ENCODE data around the gene SLC29A4. TPM values are rescaled to one million over a fixed set of nuclear protein-coding genes. Genes with fewer than 3 reads are reported as not detected.
A peak's percentile ranks its signal among the peaks of the same experiment; 100 is the strongest.
"Not testable (repeated sequence)": the region's sequence is repeated elsewhere in the genome, so short reads cannot be mapped to it uniquely, and the experiment has no call there.

SLC29A4 gene
- total RNA-seq, 6 experiments from 2014 or later: 1.5 to 7.7 (median 3.9) TPM

- H3K27ac ChIP-seq: no peak overlapping the region
- intact Hi-C loops (cut with DNase I): no loop called here
- peak in 3 of 4 donors; percentile 14 to 34 (median 26) for ATAC-seq
- WGBS (ENCODE audit: insufficient coverage, low coverage, low lambda C conversion rate, missing lambda C conversion rate): 93% methylated on average over 2 of the region's 25 CpGs
- TF ChIP-seq CTCF (IDR thresholded peaks at IDR 0.05) (no peak), POLR2A (IDR thresholded peaks at IDR 0.05) (no peak)
- H3K9me3 ChIP-seq: no peaks in the 10 kb centered on the region
- H3K4me1 ChIP-seq: no peaks in the 10 kb centered on the region
- DNase-seq: no peak
- H3K27me3 ChIP-seq: no peaks in the 10 kb centered on the region
- no peak overlapping the region for H3K4me3 ChIP-seq
- peaks cover 0 to under 1% (median 0%) of the 10 kb centered on the region in 4 donors for H3K36me3 ChIP-seq
Observed at GRCh38 chr7:5302577-5302976, 19.8 kb downstream of the SLC29A4 start.

GRCh38 chr7:5303061-5303460, 20.3 kb downstream of the SLC29A4 start:
- H3K27ac ChIP-seq: no peak overlapping the region
- intact Hi-C loops (cut with DNase I): no loop called here
- H3K4me1 ChIP-seq: no peaks in the 10 kb centered on the region
- peaks cover 0 to 5% (median 0%) of the 10 kb centered on the region in 4 donors for H3K36me3 ChIP-seq
- no peaks in the 10 kb centered on the region for H3K9me3 ChIP-seq
- no peak overlapping the region for H3K4me3 ChIP-seq
- no peak for DNase-seq
- H3K27me3 ChIP-seq: no peaks in the 10 kb centered on the region
- peak in 2 of 4 donors; percentile 16 to 22 for ATAC-seq
- TF ChIP-seq POLR2A (IDR thresholded peaks at IDR 0.05) (no peak), CTCF (IDR thresholded peaks at IDR 0.05) (no peak)
- WGBS (ENCODE audit: insufficient coverage, low coverage, low lambda C conversion rate, missing lambda C conversion rate): no CpG with 5 or more reads among the region's 18 CpGs

- peaks cover 0 to 6% (median 0%) of the 10 kb centered on the region in 4 donors for H3K36me3 ChIP-seq
- WGBS (ENCODE audit: insufficient coverage, low coverage, low lambda C conversion rate, missing lambda C conversion rate): 36% methylated on average over 1 of the region's 35 CpGs
- H3K27ac ChIP-seq: no peak overlapping the region
- ATAC-seq (peak in 1 of 4 donors; percentile 14), DNase-seq (no peak)
- H3K9me3 ChIP-seq: no peaks in the 10 kb centered on the region
- intact Hi-C loops (cut with DNase I): no loop called here
- TF ChIP-seq CTCF (IDR thresholded peaks at IDR 0.05) (no peak), POLR2A (IDR thresholded peaks at IDR 0.05) (no peak)
- no peak overlapping the region for H3K4me3 ChIP-seq
- H3K27me3 ChIP-seq: no peaks in the 10 kb centered on the region
- H3K4me1 ChIP-seq: no peaks in the 10 kb centered on the region
Observed at GRCh38 chr7:5303591-5304505, 21.1 kb downstream of the SLC29A4 start.

GRCh38 chr7:5305050-5305449, 22.3 kb downstream of the SLC29A4 start:
- H3K4me3 ChIP-seq; H3K27ac ChIP-seq; intact Hi-C loops (cut with DNase I); ATAC-seq; H3K4me1 ChIP-seq; DNase-seq; H3K9me3 ChIP-seq; H3K27me3 ChIP-seq: not testable (repeated sequence)
- no CpG with 5 or more reads among the region's 9 CpGs for WGBS (ENCODE audit: insufficient coverage, low coverage, low lambda C conversion rate, missing lambda C conversion rate)
- H3K36me3 ChIP-seq: peaks cover 0 to 12% (median 0%) of the 10 kb centered on the region in 4 donors

GRCh38 chr7:5307221-5308142, 24.7 kb downstream of the SLC29A4 start:
- intact Hi-C loops (cut with DNase I); H3K27me3 ChIP-seq; H3K27ac ChIP-seq; H3K9me3 ChIP-seq; ATAC-seq; H3K4me1 ChIP-seq; DNase-seq; H3K4me3 ChIP-seq: not testable (repeated sequence)
- peaks cover 0 to 31% (median 5%) of the 10 kb centered on the region in 4 donors for H3K36me3 ChIP-seq
- WGBS (ENCODE audit: insufficient coverage, low coverage, low lambda C conversion rate, missing lambda C conversion rate): 80% methylated on average over 1 of the region's 39 CpGs
